Stimulated activated CD4-positive, alpha-beta T cell treated with anti-CD3 and anti-CD28 coated beads, Interleukin-4, amount 100 ng/mL, for 48 hours (primary cell): Measurements from ENCODE around the gene TMED1.

Experiments
- DNase-seq, 2 donors: peaks; one replicate each; pipeline ENCODE4 v3.0.0-alpha.2; 2020; ENCODE audit warnings: low read depth in 2 of 2

Gene TMED1

GRCh38 chr19:10831987-10832938 lies 3.7 kb downstream of the TMED1 start:
- DNase-seq = no peak

- no peak for DNase-seq
Measured at GRCh38 chr19:10830931-10831779, 4.9 kb downstream of the TMED1 start.

- no peak for DNase-seq
Measured at GRCh38 chr19:10830370-10830769, 5.6 kb downstream of the TMED1 start.

- no peak for DNase-seq
Measured at GRCh38 chr19:10829967-10830366, 6.0 kb downstream of the TMED1 start.

GRCh38 chr19:10828981-10829821 lies 6.8 kb downstream of the TMED1 start:
- no peak for DNase-seq

- DNase-seq = no peak
Measured at GRCh38 chr19:10826846-10827245, 9.2 kb downstream of the TMED1 start.

GRCh38 chr19:10826231-10826630 lies 9.8 kb downstream of the TMED1 start:
- DNase-seq = no peak

GRCh38 chr19:10823690-10824089 lies 12.3 kb downstream of the TMED1 start:
- no peak for DNase-seq

GRCh38 chr19:10820173-10820572 lies 15.8 kb downstream of the TMED1 start:
- DNase-seq = no peak

- no peak for DNase-seq
Measured at GRCh38 chr19:10819124-10820060, 16.6 kb downstream of the TMED1 start.

- DNase-seq = no peak
Measured at GRCh38 chr19:10818301-10819123, 17.5 kb downstream of the TMED1 start.

GRCh38 chr19:10817291-10818038 lies 18.5 kb downstream of the TMED1 start:
- no peak for DNase-seq

GRCh38 chr19:10816691-10817090 lies 19.3 kb downstream of the TMED1 start:
- no peak for DNase-seq

- no peak for DNase-seq
Measured at GRCh38 chr19:10815969-10816644, 19.9 kb downstream of the TMED1 start.

GRCh38 chr19:10815007-10815536 lies 20.9 kb downstream of the TMED1 start:
- no peak for DNase-seq

- peak in 1 of 2 donors; percentile 12 for DNase-seq
Measured at GRCh38 chr19:10812902-10813404, 23.1 kb downstream of the TMED1 start.

- DNase-seq = no peak
Measured at GRCh38 chr19:10812196-10812595, 23.8 kb downstream of the TMED1 start.
